WTC11 (cell line): Measurements from ENCODE around the gene GADD45B. TPM values are rescaled to one million over a fixed set of nuclear protein-coding genes. Genes with fewer than 3 reads are reported as not detected.
A peak's percentile ranks its signal among the peaks of the same experiment; 100 is the strongest.
"Not testable (repeated sequence)": the region's sequence is repeated elsewhere in the genome, so short reads cannot be mapped to it uniquely, and the experiment has no call there.

Experiments
- ATAC-seq: fragments of 200-7000 bp; cut with Tn5 transposase; 2 replicates; pipeline ENCODE4 v1.10.0; 2021; ENCODE audit warnings: mild to moderate bottlenecking, moderate library complexity
- CTCF ChIA-PET: fragments of 300-600 bp; sonication (Branson Sonifier 250); formaldehyde crosslinking; loops from one replicate; lab custom pipeline; 2021; ENCODE audit warnings: antibody characterized with exemption; lab: Charles Lee
- POLR2A ChIA-PET: fragments of 350-600 bp; sonication (Branson Sonifier 250); formaldehyde crosslinking; loops from one replicate; lab custom pipeline; 2021; ENCODE audit warnings: antibody characterized with exemption; lab: Charles Lee
- DNase-seq: peaks from one replicate; pipeline ENCODE4 v3.0.0; 2021; ENCODE audit warnings: low spot score
- H3K27ac Mint-ChIP-seq: 2 replicates; pipeline ENCODE4 v1.8.0; 2021; ENCODE audit warnings: mixed read lengths
- H3K27me3 Mint-ChIP-seq: 2 replicates; pipeline ENCODE4 v1.8.0; 2021; ENCODE audit warnings: low read depth, mild to moderate bottlenecking, moderate library complexity, mixed read lengths
- H3K36me3 Mint-ChIP-seq: 2 replicates; pipeline ENCODE4 v1.8.0; 2021; ENCODE audit warnings: mixed read lengths
- H3K4me1 Mint-ChIP-seq: 2 replicates; pipeline ENCODE4 v1.8.0; 2022; ENCODE audit warnings: mixed read lengths
- H3K4me3 Mint-ChIP-seq: 2 replicates; pipeline ENCODE4 v1.8.0; 2021; ENCODE audit warnings: mild to moderate bottlenecking, moderate library complexity, mixed read lengths
- H3K9me3 Mint-ChIP-seq: 2 replicates; pipeline ENCODE4 v1.8.0; 2021; ENCODE audit warnings: mixed read lengths
- ETV6 ChIP-seq: sonication (generic); formaldehyde crosslinking; IDR thresholded peaks from 2 replicates; pipeline ENCODE4 v1.8.1; 2022; ENCODE audit warnings: mild to moderate bottlenecking, missing genetic modification reagents
- FOXP1 ChIP-seq: sonication (generic); formaldehyde crosslinking; IDR thresholded peaks from 2 replicates; pipeline ENCODE4 v1.8.0; 2022; ENCODE audit warnings: missing genetic modification reagents, mild to moderate bottlenecking, moderate library complexity, borderline replicate concordance
- GABPB1 ChIP-seq: sonication (generic); formaldehyde crosslinking; IDR thresholded peaks from 2 replicates; pipeline ENCODE4 v1.8.1; 2023; ENCODE audit warnings: mild to moderate bottlenecking, missing genetic modification reagents
- JUN ChIP-seq: sonication (generic); formaldehyde crosslinking; IDR thresholded peaks from 2 replicates; pipeline ENCODE4 v1.8.0; 2023; ENCODE audit warnings: mild to moderate bottlenecking, missing genetic modification reagents
- KAT7 ChIP-seq: sonication (generic); formaldehyde crosslinking; IDR thresholded peaks from 2 replicates; pipeline ENCODE4 v1.8.1; 2023; ENCODE audit warnings: missing genetic modification reagents, mild to moderate bottlenecking, borderline replicate concordance
- MYBL2 ChIP-seq: sonication (generic); formaldehyde crosslinking; IDR thresholded peaks from 2 replicates; pipeline ENCODE4 v1.8.1; 2023; ENCODE audit warnings: mild to moderate bottlenecking, moderate library complexity, missing genetic modification reagents
- NR3C1 ChIP-seq: sonication (generic); formaldehyde crosslinking; conservative IDR thresholded peaks from 2 replicates; pipeline ENCODE4 v1.8.1; 2023; ENCODE audit warnings: low read depth, mild to moderate bottlenecking, missing genetic modification reagents
- RELA ChIP-seq: sonication (generic); formaldehyde crosslinking; IDR thresholded peaks from 2 replicates; pipeline ENCODE4 v1.8.1; 2022; ENCODE audit warnings: missing genetic modification reagents, mild to moderate bottlenecking, borderline replicate concordance
- SMAD4 ChIP-seq: sonication (generic); formaldehyde crosslinking; IDR thresholded peaks from 2 replicates; pipeline ENCODE4 v1.8.0; 2022; ENCODE audit warnings: mild to moderate bottlenecking, missing genetic modification reagents
- ZNF121 ChIP-seq: sonication (generic); formaldehyde crosslinking; IDR thresholded peaks from 2 replicates; pipeline ENCODE4 v1.8.0; 2023; ENCODE audit warnings: missing genetic modification reagents
- total RNA-seq: library from RNA; stranded (reverse); gene quantifications from 3 replicates; pipeline ENCODE4 v1.2.3, GENCODE V29; 2021
- TF ChIP-seq, protein P1 (sequence below): sonication (generic); formaldehyde crosslinking; IDR thresholded peaks from 2 replicates; pipeline ENCODE4 v1.8.1; 2022; ENCODE audit warnings: missing genetic modification reagents, borderline replicate concordance
- TF ChIP-seq, protein P2 (sequence below): sonication (generic); formaldehyde crosslinking; IDR thresholded peaks from 2 replicates; pipeline ENCODE4 v1.8.1; 2023; ENCODE audit warnings: mild to moderate bottlenecking, missing genetic modification reagents, moderate library complexity
- TF ChIP-seq, protein P3 (sequence below): sonication (generic); formaldehyde crosslinking; IDR thresholded peaks from 2 replicates; pipeline ENCODE4 v1.8.1; 2023; ENCODE audit warnings: mild to moderate bottlenecking, missing genetic modification reagents
- TF ChIP-seq, protein P4 (sequence below): sonication (generic); formaldehyde crosslinking; IDR thresholded peaks from 2 replicates; pipeline ENCODE4 v1.8.1; 2023; ENCODE audit warnings: mild to moderate bottlenecking, missing genetic modification reagents, moderate library complexity
- TF ChIP-seq, protein P5 (sequence below): sonication (generic); formaldehyde crosslinking; IDR thresholded peaks from 2 replicates; pipeline ENCODE4 v1.8.1; 2022; ENCODE audit warnings: mild to moderate bottlenecking, missing genetic modification reagents, moderate library complexity, borderline replicate concordance
- TF ChIP-seq, protein P6 (sequence below): fragments of 250-450 bp; sonication (Bioruptor Pico); IDR thresholded peaks from 2 replicates; pipeline ENCODE4 v1.9.0; 2021; ENCODE audit warnings: mild to moderate bottlenecking
- TF ChIP-seq, protein P7 (sequence below): fragments of 250-450 bp; sonication (Bioruptor Pico); IDR thresholded peaks from 2 replicates; pipeline ENCODE4 v2.1.2; 2022; ENCODE audit warnings: mild to moderate bottlenecking, moderate library complexity
- TF ChIP-seq, protein P8 (sequence below): sonication (generic); formaldehyde crosslinking; conservative IDR thresholded peaks from 2 replicates; pipeline ENCODE4 v1.8.1; 2023; ENCODE audit warnings: mild to moderate bottlenecking, low read depth, missing genetic modification reagents, moderate library complexity

Gene GADD45B
- total RNA-seq, 1 experiment from 2014 or later, result 17.9 TPM

DNA sequence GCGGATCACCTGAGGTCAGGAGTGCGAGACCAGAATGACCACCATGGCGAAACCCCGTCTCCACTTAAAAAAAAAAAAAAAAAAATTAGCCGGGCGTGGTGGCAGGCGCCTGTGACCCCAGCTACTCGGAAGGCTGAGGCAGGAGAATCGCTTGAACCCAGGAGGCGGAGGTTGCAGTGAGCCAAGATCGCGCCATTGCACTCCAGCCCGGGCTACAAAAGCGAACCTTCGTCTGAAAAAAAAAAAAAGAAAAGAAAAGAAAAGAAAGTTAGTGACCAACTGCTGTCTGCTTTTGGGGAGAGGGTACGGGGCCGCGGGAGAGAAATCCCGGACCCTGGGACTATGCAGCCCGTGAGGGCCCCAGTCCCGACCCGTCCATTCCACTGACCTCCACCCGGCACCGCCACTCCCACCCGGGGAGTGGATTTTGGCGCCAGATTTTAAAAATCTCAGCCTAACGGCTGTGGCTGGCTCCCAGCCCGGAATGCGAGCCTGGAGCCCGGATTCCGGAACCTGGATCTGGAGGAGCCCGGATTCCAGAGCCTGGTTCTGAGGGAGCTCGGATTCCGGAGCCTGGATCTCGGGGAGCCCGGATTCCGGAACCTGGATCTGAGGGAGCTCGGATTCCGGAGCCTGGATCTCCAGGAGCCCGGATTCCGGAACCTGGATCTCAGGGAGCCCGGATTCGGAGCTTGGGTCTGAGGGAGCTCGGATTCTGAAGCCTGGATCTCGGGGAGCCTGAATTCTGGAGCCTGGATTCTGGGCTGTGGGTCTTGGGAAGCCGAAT lies 13.1 kb upstream of the GADD45B start (continued):
- TF ChIP-seq, protein P1, sequence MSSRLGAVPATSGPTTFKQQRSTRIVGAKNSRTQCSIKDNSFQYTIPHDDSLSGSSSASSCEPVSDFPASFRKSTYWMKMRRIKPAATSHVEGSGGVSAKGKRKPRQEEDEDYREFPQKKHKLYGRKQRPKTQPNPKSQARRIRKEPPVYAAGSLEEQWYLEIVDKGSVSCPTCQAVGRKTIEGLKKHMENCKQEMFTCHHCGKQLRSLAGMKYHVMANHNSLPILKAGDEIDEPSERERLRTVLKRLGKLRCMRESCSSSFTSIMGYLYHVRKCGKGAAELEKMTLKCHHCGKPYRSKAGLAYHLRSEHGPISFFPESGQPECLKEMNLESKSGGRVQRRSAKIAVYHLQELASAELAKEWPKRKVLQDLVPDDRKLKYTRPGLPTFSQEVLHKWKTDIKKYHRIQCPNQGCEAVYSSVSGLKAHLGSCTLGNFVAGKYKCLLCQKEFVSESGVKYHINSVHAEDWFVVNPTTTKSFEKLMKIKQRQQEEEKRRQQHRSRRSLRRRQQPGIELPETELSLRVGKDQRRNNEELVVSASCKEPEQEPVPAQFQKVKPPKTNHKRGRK (CRISPR knock-in tag), result no peak
- TF ChIP-seq MYBL2 (CRISPR knock-in tag) (peak; percentile 100), NR3C1 (no peak), FOXP1 (CRISPR knock-in tag) (peak; percentile 76; the same call in 1 of the 2 replicates), GABPB1 (CRISPR knock-in tag) (peak; percentile 63), RELA (CRISPR knock-in tag) (no peak)
- TF ChIP-seq, protein P2, sequence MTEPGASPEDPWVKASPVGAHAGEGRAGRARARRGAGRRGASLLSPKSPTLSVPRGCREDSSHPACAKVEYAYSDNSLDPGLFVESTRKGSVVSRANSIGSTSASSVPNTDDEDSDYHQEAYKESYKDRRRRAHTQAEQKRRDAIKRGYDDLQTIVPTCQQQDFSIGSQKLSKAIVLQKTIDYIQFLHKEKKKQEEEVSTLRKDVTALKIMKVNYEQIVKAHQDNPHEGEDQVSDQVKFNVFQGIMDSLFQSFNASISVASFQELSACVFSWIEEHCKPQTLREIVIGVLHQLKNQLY (CRISPR knock-in tag), result no peak
- TF ChIP-seq, protein P3, sequence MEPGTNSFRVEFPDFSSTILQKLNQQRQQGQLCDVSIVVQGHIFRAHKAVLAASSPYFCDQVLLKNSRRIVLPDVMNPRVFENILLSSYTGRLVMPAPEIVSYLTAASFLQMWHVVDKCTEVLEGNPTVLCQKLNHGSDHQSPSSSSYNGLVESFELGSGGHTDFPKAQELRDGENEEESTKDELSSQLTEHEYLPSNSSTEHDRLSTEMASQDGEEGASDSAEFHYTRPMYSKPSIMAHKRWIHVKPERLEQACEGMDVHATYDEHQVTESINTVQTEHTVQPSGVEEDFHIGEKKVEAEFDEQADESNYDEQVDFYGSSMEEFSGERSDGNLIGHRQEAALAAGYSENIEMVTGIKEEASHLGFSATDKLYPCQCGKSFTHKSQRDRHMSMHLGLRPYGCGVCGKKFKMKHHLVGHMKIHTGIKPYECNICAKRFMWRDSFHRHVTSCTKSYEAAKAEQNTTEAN, result peak; percentile 55; the same call in 1 of the 2 replicates

DNA sequence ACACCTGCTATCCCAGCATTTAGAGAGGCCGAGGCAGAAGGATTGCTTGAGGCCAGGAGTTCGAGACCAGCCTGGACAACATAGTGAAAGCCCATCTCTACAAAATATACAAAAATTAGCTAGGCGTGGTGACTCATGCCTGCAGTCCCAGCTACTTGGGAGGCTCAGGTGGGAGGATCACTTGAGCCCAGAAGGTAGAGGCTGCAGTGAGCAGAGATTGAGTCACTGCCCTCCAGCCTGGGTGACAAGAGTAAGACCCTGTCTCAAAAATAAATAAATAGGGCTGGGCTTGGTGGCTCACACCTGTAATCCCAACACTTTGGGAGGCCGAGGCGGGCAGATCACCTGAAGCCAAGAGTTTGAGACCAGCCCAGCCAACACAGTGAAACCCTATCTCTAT lies 12.2 kb upstream of the GADD45B start:
- H3K9me3 Mint-ChIP-seq, H3K4me1 Mint-ChIP-seq, H3K36me3 Mint-ChIP-seq, H3K4me3 Mint-ChIP-seq, DNase-seq, H3K27me3 Mint-ChIP-seq, ATAC-seq: not testable (repeated sequence)
- peak overlapping the region; percentile 43; the same call in 1 of the 2 replicates for H3K27ac Mint-ChIP-seq
- ChIA-PET CTCF (interaction anchor here (0.8 to 10.5 kb wide), 16 partner anchors 9 to 645 kb away, joined by 3 to 82 read pairs (median 6); partner anchors contain the start of genes GADD45B and TIMM13), POLR2A (interaction anchor here (0.6 to 5.8 kb wide), 5 partner anchors 10 to 149 kb away, joined by 3 to 59 read pairs (median 9); partner anchors contain the start of genes GADD45B and TIMM13)

DNA sequence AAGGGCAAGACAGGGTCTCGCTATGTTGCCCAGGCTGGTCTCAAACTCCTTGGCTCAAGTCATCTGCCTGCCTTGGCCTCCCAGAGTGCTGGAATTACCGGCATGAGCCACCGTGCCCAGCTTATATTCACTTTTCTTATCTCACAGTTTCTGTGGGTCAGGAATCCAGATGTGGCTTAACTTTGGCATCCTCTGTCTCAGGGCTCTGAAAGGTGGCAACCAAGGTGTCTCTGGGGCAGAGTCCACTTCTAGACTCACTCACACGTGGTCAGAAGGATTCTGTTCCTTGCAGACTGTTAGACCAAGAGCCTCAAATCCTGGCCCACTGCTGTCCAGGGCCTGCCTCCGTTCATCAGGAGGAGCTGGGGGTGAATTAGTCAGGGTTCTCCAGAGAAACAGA lies 11.5 kb upstream of the GADD45B start:
- CTCF ChIA-PET, result interaction anchor here (10.5 kb wide), 1 partner anchor 148 kb away, joined by 82 read pairs; no protein-coding TSS in a partner anchor
- H3K9me3 Mint-ChIP-seq, result no peaks in the 10 kb centered on the region
- H3K27ac Mint-ChIP-seq, result no peak overlapping the region

DNA sequence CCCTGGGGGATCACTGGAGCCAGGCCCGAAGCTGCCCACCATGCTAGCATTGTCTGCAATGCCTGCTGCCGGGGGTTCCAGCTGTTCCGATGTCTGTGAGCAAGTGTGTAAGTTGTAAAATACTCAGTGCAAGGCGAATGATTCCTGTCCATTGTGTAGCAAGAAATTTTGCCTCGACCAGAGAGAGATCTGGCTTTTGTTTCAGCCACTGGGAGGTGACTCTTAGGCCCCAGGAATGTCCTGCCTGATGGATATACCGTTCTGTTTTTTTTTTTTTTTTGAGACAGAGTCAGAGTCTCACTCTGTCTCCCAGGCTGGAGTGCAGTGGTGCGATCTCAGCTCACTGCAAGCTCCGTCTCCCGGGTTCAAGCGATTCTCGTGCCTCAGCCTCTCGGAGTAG lies 7.3 kb upstream of the GADD45B start:
- POLR2A ChIA-PET, result interaction anchor here (0.6 to 0.7 kb wide), 2 partner anchors 23 to 129 kb away, joined by 3 to 4 read pairs; no protein-coding TSS in a partner anchor
- CTCF ChIA-PET, result interaction anchor here (0.6 to 10.5 kb wide), 5 partner anchors 111 to 207 kb away, joined by 3 to 82 read pairs (median 9); no protein-coding TSS in a partner anchor
- DNase-seq (no peak), ATAC-seq (no peak)
- no peaks in the 10 kb centered on the region for H3K9me3 Mint-ChIP-seq
- H3K27ac Mint-ChIP-seq, result no peak overlapping the region
- H3K27me3 Mint-ChIP-seq, result no peaks in the 10 kb centered on the region; the same call in 1 of the 2 replicates
- H3K36me3 Mint-ChIP-seq, result no peaks in the 10 kb centered on the region
- H3K4me1 Mint-ChIP-seq, result peaks cover 7% of the 10 kb centered on the region
- no peak overlapping the region for H3K4me3 Mint-ChIP-seq
- TF ChIP-seq, protein P4, sequence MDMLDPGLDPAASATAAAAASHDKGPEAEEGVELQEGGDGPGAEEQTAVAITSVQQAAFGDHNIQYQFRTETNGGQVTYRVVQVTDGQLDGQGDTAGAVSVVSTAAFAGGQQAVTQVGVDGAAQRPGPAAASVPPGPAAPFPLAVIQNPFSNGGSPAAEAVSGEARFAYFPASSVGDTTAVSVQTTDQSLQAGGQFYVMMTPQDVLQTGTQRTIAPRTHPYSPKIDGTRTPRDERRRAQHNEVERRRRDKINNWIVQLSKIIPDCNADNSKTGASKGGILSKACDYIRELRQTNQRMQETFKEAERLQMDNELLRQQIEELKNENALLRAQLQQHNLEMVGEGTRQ (CRISPR knock-in tag), result no peak
- TF ChIP-seq SMAD4 (CRISPR knock-in tag) (no peak), ETV6 (CRISPR knock-in tag) (no peak), JUN (CRISPR knock-in tag) (no peak)
- TF ChIP-seq, protein P5, sequence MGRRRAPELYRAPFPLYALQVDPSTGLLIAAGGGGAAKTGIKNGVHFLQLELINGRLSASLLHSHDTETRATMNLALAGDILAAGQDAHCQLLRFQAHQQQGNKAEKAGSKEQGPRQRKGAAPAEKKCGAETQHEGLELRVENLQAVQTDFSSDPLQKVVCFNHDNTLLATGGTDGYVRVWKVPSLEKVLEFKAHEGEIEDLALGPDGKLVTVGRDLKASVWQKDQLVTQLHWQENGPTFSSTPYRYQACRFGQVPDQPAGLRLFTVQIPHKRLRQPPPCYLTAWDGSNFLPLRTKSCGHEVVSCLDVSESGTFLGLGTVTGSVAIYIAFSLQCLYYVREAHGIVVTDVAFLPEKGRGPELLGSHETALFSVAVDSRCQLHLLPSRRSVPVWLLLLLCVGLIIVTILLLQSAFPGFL (CRISPR knock-in tag), result no peak
- TF ChIP-seq, protein P6, sequence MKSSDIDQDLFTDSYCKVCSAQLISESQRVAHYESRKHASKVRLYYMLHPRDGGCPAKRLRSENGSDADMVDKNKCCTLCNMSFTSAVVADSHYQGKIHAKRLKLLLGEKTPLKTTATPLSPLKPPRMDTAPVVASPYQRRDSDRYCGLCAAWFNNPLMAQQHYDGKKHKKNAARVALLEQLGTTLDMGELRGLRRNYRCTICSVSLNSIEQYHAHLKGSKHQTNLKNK (CRISPR knock-in tag), result no peak
- TF ChIP-seq, protein P7, sequence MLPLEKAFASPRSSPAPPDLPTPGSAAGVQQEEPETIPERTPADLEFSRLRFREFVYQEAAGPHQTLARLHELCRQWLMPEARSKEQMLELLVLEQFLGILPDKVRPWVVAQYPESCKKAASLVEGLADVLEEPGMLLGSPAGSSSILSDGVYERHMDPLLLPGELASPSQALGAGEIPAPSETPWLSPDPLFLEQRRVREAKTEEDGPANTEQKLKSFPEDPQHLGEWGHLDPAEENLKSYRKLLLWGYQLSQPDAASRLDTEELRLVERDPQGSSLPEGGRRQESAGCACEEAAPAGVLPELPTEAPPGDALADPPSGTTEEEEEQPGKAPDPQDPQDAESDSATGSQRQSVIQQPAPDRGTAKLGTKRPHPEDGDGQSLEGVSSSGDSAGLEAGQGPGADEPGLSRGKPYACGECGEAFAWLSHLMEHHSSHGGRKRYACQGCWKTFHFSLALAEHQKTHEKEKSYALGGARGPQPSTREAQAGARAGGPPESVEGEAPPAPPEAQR (CRISPR knock-in tag), result no peak
- TF ChIP-seq, protein P8, sequence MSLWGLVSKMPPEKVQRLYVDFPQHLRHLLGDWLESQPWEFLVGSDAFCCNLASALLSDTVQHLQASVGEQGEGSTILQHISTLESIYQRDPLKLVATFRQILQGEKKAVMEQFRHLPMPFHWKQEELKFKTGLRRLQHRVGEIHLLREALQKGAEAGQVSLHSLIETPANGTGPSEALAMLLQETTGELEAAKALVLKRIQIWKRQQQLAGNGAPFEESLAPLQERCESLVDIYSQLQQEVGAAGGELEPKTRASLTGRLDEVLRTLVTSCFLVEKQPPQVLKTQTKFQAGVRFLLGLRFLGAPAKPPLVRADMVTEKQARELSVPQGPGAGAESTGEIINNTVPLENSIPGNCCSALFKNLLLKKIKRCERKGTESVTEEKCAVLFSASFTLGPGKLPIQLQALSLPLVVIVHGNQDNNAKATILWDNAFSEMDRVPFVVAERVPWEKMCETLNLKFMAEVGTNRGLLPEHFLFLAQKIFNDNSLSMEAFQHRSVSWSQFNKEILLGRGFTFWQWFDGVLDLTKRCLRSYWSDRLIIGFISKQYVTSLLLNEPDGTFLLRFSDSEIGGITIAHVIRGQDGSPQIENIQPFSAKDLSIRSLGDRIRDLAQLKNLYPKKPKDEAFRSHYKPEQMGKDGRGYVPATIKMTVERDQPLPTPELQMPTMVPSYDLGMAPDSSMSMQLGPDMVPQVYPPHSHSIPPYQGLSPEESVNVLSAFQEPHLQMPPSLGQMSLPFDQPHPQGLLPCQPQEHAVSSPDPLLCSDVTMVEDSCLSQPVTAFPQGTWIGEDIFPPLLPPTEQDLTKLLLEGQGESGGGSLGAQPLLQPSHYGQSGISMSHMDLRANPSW (CRISPR knock-in tag), result no peak

More for the DNA sequence above, 11.5 kb upstream of the GADD45B start:
- DNase-seq (no peak), ATAC-seq (no peak)
- H3K27me3 Mint-ChIP-seq, result no peaks in the 10 kb centered on the region
- TF ChIP-seq KAT7 (CRISPR knock-in tag) (no peak), ZNF121 (CRISPR knock-in tag) (peak; percentile 67; the same call in 1 of the 2 replicates)
- H3K4me1 Mint-ChIP-seq, result peaks cover 7% of the 10 kb centered on the region
- H3K36me3 Mint-ChIP-seq, result no peaks in the 10 kb centered on the region
- POLR2A ChIA-PET, result interaction anchor here (5.8 kb wide), 1 partner anchor 12 kb away, joined by 59 read pairs; the partner anchor contains the start of gene GADD45B
- no peak overlapping the region for H3K4me3 Mint-ChIP-seq
